Measurements from ENCODE around the gene PPHLN1. TPM values are rescaled to one million over a fixed set of nuclear protein-coding genes. Genes with fewer than 3 reads are reported as not detected.

PPHLN1 gene
- total RNA-seq, 2 experiments from 2014 or later = 100 to 105 TPM

- TF ChIP-seq CTCF (IDR thresholded peaks at IDR 0.05) = no peak
- Histone ChIP-seq H3K27me3 (ENCODE audit: control insufficient read depth in 1 of 2, insufficient read depth in 2 of 2, low read length in 2 of 2) (no peaks in the 10 kb centered on the region), H3K36me3 (ENCODE audit: insufficient read depth, low read length) (peaks cover 43% of the 10 kb centered on the region), H3K4me1 (ENCODE audit: insufficient read depth, low read length) (no peaks in the 10 kb centered on the region), H3K27ac (ENCODE audit: low read depth in 1 of 2, low read length in 2 of 2) (no peak overlapping the region), H3K9me3 (ENCODE audit: control insufficient read depth in 1 of 2, insufficient read depth in 1 of 2, low read length in 2 of 2) (peaks cover 0 to 14% of the 10 kb centered on the region in 2 experiments), H3K4me3 (ENCODE audit: low read length) (no peak overlapping the region)
- Mint-ChIP-seq H3K27me3 (no peaks in the 10 kb centered on the region), H3K4me3 (no peak overlapping the region), H3K9me3 (peaks cover 6% of the 10 kb centered on the region), H3K4me1 (ENCODE audit: low read depth) (no peaks in the 10 kb centered on the region), H3K27ac (no peak overlapping the region), H3K36me3 (ENCODE audit: low read depth) (peaks cover 79% of the 10 kb centered on the region)
- ChIA-PET CTCF (no interaction called here), POLR2A (no interaction called here)
- intact Hi-C loops (cut with DNase I, micrococcal nuclease) = no loop called here
- no peak for DNase-seq
- no peak for ATAC-seq (ENCODE audit: poor library complexity)
These were observed 120.8 kb downstream of the PPHLN1 start for GRCh38 chr12:42446761-42447160.

- Histone ChIP-seq H3K4me3 (ENCODE audit: low read length) (no peak overlapping the region), H3K27ac (ENCODE audit: low read depth in 1 of 2, low read length in 2 of 2) (no peak overlapping the region), H3K9me3 (ENCODE audit: control insufficient read depth in 1 of 2, insufficient read depth in 1 of 2, low read length in 2 of 2) (peaks cover 0 to 11% of the 10 kb centered on the region in 2 experiments), H3K36me3 (ENCODE audit: insufficient read depth, low read length) (peaks cover 37% of the 10 kb centered on the region), H3K27me3 (ENCODE audit: control insufficient read depth in 1 of 2, insufficient read depth in 2 of 2, low read length in 2 of 2) (no peaks in the 10 kb centered on the region), H3K4me1 (ENCODE audit: insufficient read depth, low read length) (no peaks in the 10 kb centered on the region)
- POLR2A ChIA-PET = no interaction called here
- intact Hi-C loops (cut with DNase I, micrococcal nuclease) = no loop called here
- no peak for TF ChIP-seq CTCF (IDR thresholded peaks at IDR 0.05)
- CTCF ChIA-PET = interaction anchor here (1.0 kb wide), 1 partner anchor 20 kb away, joined by 3 read pairs; no protein-coding TSS in a partner anchor
- Mint-ChIP-seq H3K27ac (no peak overlapping the region), H3K9me3 (peaks cover 6% of the 10 kb centered on the region), H3K4me3 (no peak overlapping the region), H3K27me3 (no peaks in the 10 kb centered on the region), H3K36me3 (ENCODE audit: low read depth) (peaks cover 72% of the 10 kb centered on the region), H3K4me1 (ENCODE audit: low read depth) (no peaks in the 10 kb centered on the region)
- ATAC-seq (ENCODE audit: poor library complexity) (no peak), DNase-seq (no peak)
These were observed 121.4 kb downstream of the PPHLN1 start for GRCh38 chr12:42447371-42447786.

GRCh38 chr12:42448841-42449240, 122.9 kb downstream of the PPHLN1 start:
- H3K27me3 Mint-ChIP-seq = no peaks in the 10 kb centered on the region
- Histone ChIP-seq H3K27me3 (ENCODE audit: control insufficient read depth in 1 of 2, insufficient read depth in 2 of 2, low read length in 2 of 2) (no peaks in the 10 kb centered on the region), H3K4me1 (ENCODE audit: insufficient read depth, low read length) (no peaks in the 10 kb centered on the region), H3K9me3 (ENCODE audit: control insufficient read depth in 1 of 2, insufficient read depth in 1 of 2, low read length in 2 of 2) (no peaks in the 10 kb centered on the region), H3K36me3 (ENCODE audit: insufficient read depth, low read length) (peaks cover 25% of the 10 kb centered on the region), H3K27ac (ENCODE audit: low read depth in 1 of 2, low read length in 2 of 2) (no peak overlapping the region), H3K4me3 (ENCODE audit: low read length) (no peak overlapping the region)
- H3K4me3 Mint-ChIP-seq = no peak overlapping the region
- peaks cover 58% of the 10 kb centered on the region for H3K36me3 Mint-ChIP-seq (ENCODE audit: low read depth)
- H3K27ac Mint-ChIP-seq = no peak overlapping the region
- H3K9me3 Mint-ChIP-seq = peaks cover 3% of the 10 kb centered on the region
- ATAC-seq (ENCODE audit: poor library complexity) (no peak), DNase-seq (no peak)
- ChIA-PET CTCF (no interaction called here), POLR2A (no interaction called here)
- H3K4me1 Mint-ChIP-seq (ENCODE audit: low read depth) = no peaks in the 10 kb centered on the region
- intact Hi-C loops (cut with DNase I, micrococcal nuclease) = no loop called here
- no peak for TF ChIP-seq CTCF (IDR thresholded peaks at IDR 0.05)

All from CD4-positive, alpha-beta T cell (primary cell).